ENCODE results near the gene PTPRU. TPM values are rescaled to one million over a fixed set of nuclear protein-coding genes. Genes with fewer than 3 reads are reported as not detected.
A peak's percentile ranks its signal among the peaks of the same experiment; 100 is the strongest.

The PTPRU gene
- total RNA-seq, 5 donors from 2014 or later (not counting 1 experiment from before 2014, with no cell fraction given): 0.13 to 0.82 (median 0.33) TPM; not detected in 2

GRCh38 chr1:29239142-29239541 lies 2.8 kb downstream of the PTPRU start:
- ChIA-PET CTCF (no interaction called here), POLR2A (no interaction called here)
- Histone ChIP-seq H3K27me3 (replicated peaks in 1 of 2; ENCODE audit: control insufficient read depth in 2 of 2, extremely low read depth in 1 of 2, insufficient read depth in 2 of 2, low read length in 1 of 2) (peaks cover 5 to 69% of the 10 kb centered on the region in 2 experiments), H3K4me3 (ENCODE audit: control insufficient read depth in 1 of 2, extremely low read depth in 1 of 2, low read length in 1 of 2) (no peak overlapping the region), H3K27ac (ENCODE audit: low read length) (no peak overlapping the region), H3K4me1 (ENCODE audit: control insufficient read depth in 1 of 2, extremely low read depth in 1 of 2, insufficient read depth in 2 of 2, low read length in 2 of 2) (peaks cover 6 to 22% of the 10 kb centered on the region in 2 experiments), H3K36me3 (ENCODE audit: control insufficient read depth in 2 of 2, extremely low read depth in 1 of 2, insufficient read depth in 1 of 2, low read length in 1 of 2) (no peaks in the 10 kb centered on the region), H3K9me3 (no peaks in the 10 kb centered on the region)
- no peak for ATAC-seq (replicated peaks in 1 of 4)
- Mint-ChIP-seq H3K27me3 (peaks cover 52 to 60% of the 10 kb centered on the region in 2 donors), H3K4me1 (peaks cover 17 to 25% (median 24%) of the 10 kb centered on the region in 3 donors), H3K36me3 (no peaks in the 10 kb centered on the region), H3K9me3 (no peaks in the 10 kb centered on the region), H3K27ac (no peak overlapping the region), H3K4me3 (peak overlapping the region in 2 of 3 donors; percentile 66 to 84)
- 36% methylated on average over 7 of the region's 7 CpGs for WGBS (ENCODE audit: insufficient coverage)
- DNase-seq: no peak

GRCh38 chr1:29240400-29240837 lies 4.1 kb downstream of the PTPRU start:
- DNase-seq (no peak), ATAC-seq (replicated peaks in 1 of 4) (no peak)
- no peaks in the 10 kb centered on the region for H3K36me3 ChIP-seq (ENCODE audit: control insufficient read depth in 2 of 2, extremely low read depth in 1 of 2, insufficient read depth in 1 of 2, low read length in 1 of 2)
- Mint-ChIP-seq H3K27me3 (peaks cover 45 to 51% of the 10 kb centered on the region in 2 donors), H3K4me1 (peaks cover 17 to 25% (median 24%) of the 10 kb centered on the region in 3 donors), H3K9me3 (no peaks in the 10 kb centered on the region), H3K36me3 (no peaks in the 10 kb centered on the region), H3K4me3 (no peak overlapping the region), H3K27ac (no peak overlapping the region)
- ChIA-PET CTCF (no interaction called here), POLR2A (no interaction called here)
- H3K9me3 ChIP-seq: no peaks in the 10 kb centered on the region
- no peak overlapping the region for H3K4me3 ChIP-seq (ENCODE audit: control insufficient read depth in 1 of 2, extremely low read depth in 1 of 2, low read length in 1 of 2)
- H3K27me3 ChIP-seq (replicated peaks in 1 of 2; ENCODE audit: control insufficient read depth in 2 of 2, extremely low read depth in 1 of 2, insufficient read depth in 2 of 2, low read length in 1 of 2): peaks cover 5 to 68% of the 10 kb centered on the region in 2 experiments
- no peak overlapping the region for H3K27ac ChIP-seq (ENCODE audit: low read length)
- H3K4me1 ChIP-seq (ENCODE audit: control insufficient read depth in 1 of 2, extremely low read depth in 1 of 2, insufficient read depth in 2 of 2, low read length in 2 of 2): peaks cover 6 to 22% of the 10 kb centered on the region in 2 experiments
- WGBS (ENCODE audit: insufficient coverage): no CpG with 5 or more reads among the region's 4 CpGs

DNA sequence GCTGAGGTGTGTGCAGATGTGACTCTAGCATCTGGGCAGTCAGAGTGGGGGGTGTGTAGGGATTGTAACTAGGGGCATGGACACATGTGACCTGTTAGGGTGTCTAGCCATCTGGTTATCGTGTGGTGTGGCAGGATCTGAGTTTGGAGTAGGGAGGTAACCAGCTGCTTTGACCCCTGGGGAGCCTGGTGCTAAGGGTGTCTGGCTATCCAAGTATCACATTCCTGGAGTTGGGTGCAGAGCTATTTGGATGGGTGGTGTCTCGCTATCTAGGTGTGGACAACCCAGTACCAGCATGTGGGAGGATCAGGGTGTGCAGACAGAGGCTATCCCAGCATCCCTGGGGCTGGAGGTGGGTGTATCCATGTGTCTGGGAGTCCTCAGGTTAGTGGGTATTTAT lies 4.7 kb downstream of the PTPRU start:
- peaks cover 5 to 67% of the 10 kb centered on the region in 2 experiments for H3K27me3 ChIP-seq (replicated peaks in 1 of 2; ENCODE audit: control insufficient read depth in 2 of 2, extremely low read depth in 1 of 2, insufficient read depth in 2 of 2, low read length in 1 of 2)
- DNase-seq: no peak
- ATAC-seq (replicated peaks in 1 of 4): no peak
- no peaks in the 10 kb centered on the region for H3K36me3 Mint-ChIP-seq
- peaks cover 6 to 20% of the 10 kb centered on the region in 2 experiments for H3K4me1 ChIP-seq (ENCODE audit: control insufficient read depth in 1 of 2, extremely low read depth in 1 of 2, insufficient read depth in 2 of 2, low read length in 2 of 2)
- H3K4me3 Mint-ChIP-seq: no peak overlapping the region
- CTCF ChIA-PET: no interaction called here
- H3K27ac ChIP-seq (ENCODE audit: low read length): no peak overlapping the region
- no peaks in the 10 kb centered on the region for H3K9me3 ChIP-seq
- no peaks in the 10 kb centered on the region for H3K36me3 ChIP-seq (ENCODE audit: control insufficient read depth in 2 of 2, extremely low read depth in 1 of 2, insufficient read depth in 1 of 2, low read length in 1 of 2)
- no peak overlapping the region for H3K27ac Mint-ChIP-seq
- 55% methylated on average over 2 of the region's 2 CpGs for WGBS (ENCODE audit: insufficient coverage)
- H3K9me3 Mint-ChIP-seq: no peaks in the 10 kb centered on the region
- peaks cover 14 to 22% (median 21%) of the 10 kb centered on the region in 3 donors for H3K4me1 Mint-ChIP-seq
- H3K4me3 ChIP-seq (ENCODE audit: control insufficient read depth in 1 of 2, extremely low read depth in 1 of 2, low read length in 1 of 2): no peak overlapping the region
- POLR2A ChIA-PET: no interaction called here
- H3K27me3 Mint-ChIP-seq: peaks cover 40 to 46% of the 10 kb centered on the region in 2 donors

DNA sequence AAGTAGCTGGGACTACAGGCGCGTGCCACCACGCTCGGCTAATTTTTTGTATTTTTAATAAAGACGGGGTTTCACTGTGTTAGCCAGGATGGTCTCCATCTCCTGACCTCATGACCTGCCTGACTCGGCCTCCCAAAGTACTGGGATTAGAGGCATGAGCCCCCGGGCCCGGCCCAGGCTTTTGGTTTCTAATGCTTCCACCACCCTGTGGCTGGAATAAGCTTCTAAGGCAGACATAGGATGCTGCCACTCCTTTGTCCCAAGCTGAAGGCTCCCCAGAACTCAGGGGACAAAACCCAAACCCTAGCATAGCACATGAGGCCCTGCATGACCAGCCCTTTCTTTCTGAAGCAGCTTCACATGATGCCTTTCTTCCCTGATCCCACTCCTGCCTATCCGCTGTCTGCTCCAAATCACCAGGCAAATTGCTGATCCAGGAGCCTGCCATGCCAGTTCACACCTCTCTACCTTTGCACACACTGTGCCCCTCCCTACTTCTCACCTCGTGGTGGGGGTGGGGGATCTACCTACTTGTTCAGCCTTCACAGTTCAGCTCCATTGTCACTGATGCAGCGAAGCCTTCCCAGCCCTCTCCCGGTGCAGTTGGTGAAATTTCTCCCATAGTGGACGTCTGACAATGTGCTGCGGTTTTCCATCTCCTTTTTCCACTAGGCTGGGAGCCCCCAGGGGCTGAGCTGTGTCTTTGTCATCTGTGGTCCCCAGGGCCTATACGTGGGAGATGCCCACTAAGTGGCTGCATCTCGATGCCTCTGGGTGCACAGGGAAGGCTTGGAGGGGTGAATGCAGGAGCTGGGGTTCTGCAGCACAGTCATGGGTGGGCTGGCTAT lies 6.9 kb downstream of the PTPRU start:
- Mint-ChIP-seq H3K4me3 (no peak overlapping the region), H3K27ac (no peak overlapping the region), H3K9me3 (no peaks in the 10 kb centered on the region), H3K4me1 (peaks cover 4 to 10% (median 6%) of the 10 kb centered on the region in 3 donors), H3K36me3 (no peaks in the 10 kb centered on the region), H3K27me3 (peaks cover 41 to 49% of the 10 kb centered on the region in 2 donors)
- H3K4me1 ChIP-seq (ENCODE audit: control insufficient read depth in 1 of 2, extremely low read depth in 1 of 2, insufficient read depth in 2 of 2, low read length in 2 of 2): peaks cover 0 to 5% of the 10 kb centered on the region in 2 experiments
- no peak overlapping the region for H3K4me3 ChIP-seq (ENCODE audit: control insufficient read depth in 1 of 2, extremely low read depth in 1 of 2, low read length in 1 of 2)
- no peak for ATAC-seq (replicated peaks in 1 of 4)
- DNase-seq: no peak
- CTCF ChIA-PET: no interaction called here
- POLR2A ChIA-PET: no interaction called here
- WGBS (ENCODE audit: insufficient coverage): 79% methylated on average over 15 of the region's 16 CpGs
- H3K27me3 ChIP-seq (replicated peaks in 1 of 2; ENCODE audit: control insufficient read depth in 2 of 2, extremely low read depth in 1 of 2, insufficient read depth in 2 of 2, low read length in 1 of 2): peaks cover 0 to 67% of the 10 kb centered on the region in 2 experiments
- H3K27ac ChIP-seq (ENCODE audit: low read length): no peak overlapping the region
- no peaks in the 10 kb centered on the region for H3K9me3 ChIP-seq
- H3K36me3 ChIP-seq (ENCODE audit: control insufficient read depth in 2 of 2, extremely low read depth in 1 of 2, insufficient read depth in 1 of 2, low read length in 1 of 2): no peaks in the 10 kb centered on the region

DNA sequence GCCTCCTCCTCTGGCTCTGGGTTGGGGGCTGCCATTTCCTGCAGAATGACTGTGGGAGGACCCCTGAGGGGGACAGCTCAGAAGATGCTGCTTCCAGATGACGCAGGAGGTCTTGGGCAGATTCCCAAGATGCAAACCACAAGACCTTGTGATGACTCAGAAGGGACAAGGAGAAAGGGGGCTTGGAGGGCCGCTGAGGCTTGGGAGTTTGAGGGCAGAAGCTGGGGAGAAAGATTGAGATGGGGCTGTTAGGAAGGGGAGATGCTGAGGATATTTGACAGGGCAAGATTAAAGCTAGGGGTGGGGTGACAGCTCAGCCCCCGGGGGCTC lies 7.5 kb downstream of the PTPRU start:
- Mint-ChIP-seq H3K4me3 (no peak overlapping the region), H3K4me1 (peaks cover 0 to 6% (median 1%) of the 10 kb centered on the region in 3 donors), H3K27ac (no peak overlapping the region), H3K36me3 (no peaks in the 10 kb centered on the region), H3K27me3 (peaks cover 35 to 47% of the 10 kb centered on the region in 2 donors), H3K9me3 (no peaks in the 10 kb centered on the region)
- Histone ChIP-seq H3K4me1 (ENCODE audit: control insufficient read depth in 1 of 2, extremely low read depth in 1 of 2, insufficient read depth in 2 of 2, low read length in 2 of 2) (no peaks in the 10 kb centered on the region), H3K36me3 (ENCODE audit: control insufficient read depth in 2 of 2, extremely low read depth in 1 of 2, insufficient read depth in 1 of 2, low read length in 1 of 2) (no peaks in the 10 kb centered on the region), H3K9me3 (no peaks in the 10 kb centered on the region), H3K27ac (ENCODE audit: low read length) (no peak overlapping the region), H3K4me3 (ENCODE audit: control insufficient read depth in 1 of 2, extremely low read depth in 1 of 2, low read length in 1 of 2) (no peak overlapping the region), H3K27me3 (replicated peaks in 1 of 2; ENCODE audit: control insufficient read depth in 2 of 2, extremely low read depth in 1 of 2, insufficient read depth in 2 of 2, low read length in 1 of 2) (peaks cover 0 to 66% of the 10 kb centered on the region in 2 experiments)
- 73% methylated on average over 3 of the region's 3 CpGs for WGBS (ENCODE audit: insufficient coverage)
- POLR2A ChIA-PET: no interaction called here
- ATAC-seq (replicated peaks in 1 of 4): no peak
- no peak for DNase-seq
- CTCF ChIA-PET: no interaction called here

GRCh38 chr1:29245261-29245660 lies 8.9 kb downstream of the PTPRU start:
- Mint-ChIP-seq H3K27me3 (peaks cover 32 to 42% of the 10 kb centered on the region in 2 donors), H3K36me3 (no peaks in the 10 kb centered on the region), H3K27ac (no peak overlapping the region), H3K4me1 (no peaks in the 10 kb centered on the region), H3K9me3 (no peaks in the 10 kb centered on the region), H3K4me3 (no peak overlapping the region)
- Histone ChIP-seq H3K27ac (ENCODE audit: low read length) (no peak overlapping the region), H3K36me3 (ENCODE audit: control insufficient read depth in 2 of 2, extremely low read depth in 1 of 2, insufficient read depth in 1 of 2, low read length in 1 of 2) (no peaks in the 10 kb centered on the region), H3K4me1 (ENCODE audit: control insufficient read depth in 1 of 2, extremely low read depth in 1 of 2, insufficient read depth in 2 of 2, low read length in 2 of 2) (no peaks in the 10 kb centered on the region), H3K4me3 (ENCODE audit: control insufficient read depth in 1 of 2, extremely low read depth in 1 of 2, low read length in 1 of 2) (no peak overlapping the region), H3K9me3 (no peaks in the 10 kb centered on the region), H3K27me3 (replicated peaks in 1 of 2; ENCODE audit: control insufficient read depth in 2 of 2, extremely low read depth in 1 of 2, insufficient read depth in 2 of 2, low read length in 1 of 2) (peaks cover 0 to 64% of the 10 kb centered on the region in 2 experiments)
- POLR2A ChIA-PET: no interaction called here
- ATAC-seq (replicated peaks in 1 of 4) (no peak), DNase-seq (no peak)
- CTCF ChIA-PET: no interaction called here
- 66% methylated on average over 3 of the region's 6 CpGs for WGBS (ENCODE audit: insufficient coverage)

All from T-cell (primary cell).